ENCODE data around the gene MYCBP2. TPM values are rescaled to one million over a fixed set of nuclear protein-coding genes. Genes with fewer than 3 reads are reported as not detected.

Gene MYCBP2
- total RNA-seq, 4 donors from 2014 or later, result 69.7 to 133 (median 116) TPM

DNA sequence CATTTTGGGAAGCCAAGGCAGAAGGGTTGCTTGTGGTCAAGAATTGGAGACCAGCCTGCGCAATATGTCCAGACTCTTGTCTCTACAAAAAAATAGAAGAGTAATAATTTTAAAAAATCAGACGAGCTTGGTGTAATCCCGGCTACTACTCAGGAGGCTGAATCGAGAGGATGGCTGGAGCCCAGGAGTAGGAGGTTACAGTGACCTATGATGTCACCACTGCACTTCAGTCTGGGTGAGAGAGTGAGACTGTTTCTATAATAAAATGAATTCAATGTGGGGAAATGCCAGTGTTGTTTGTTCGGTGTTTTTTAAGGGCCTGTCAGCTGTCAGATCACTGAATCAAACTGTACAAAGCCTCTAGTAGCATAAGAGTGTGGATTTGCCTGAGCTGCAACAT is 298.7 kb downstream of the MYCBP2 start:
- DNase-seq, result peak; percentile 63 to 68
- Histone ChIP-seq H3K9me3 (no peaks in the 10 kb centered on the region), H3K27ac (peak overlapping the region; percentile 100), H3K27me3 (no peaks in the 10 kb centered on the region), H3K36me3 (no peaks in the 10 kb centered on the region), H3K4me1 (no peaks in the 10 kb centered on the region), H3K4me3 (peak overlapping the region in 1 of 2 donors; percentile 99)
- intact Hi-C loops (cut with DNase I; ENCODE audit: low total_unique reads), result no loop called here
- TF ChIP-seq, protein P1, sequence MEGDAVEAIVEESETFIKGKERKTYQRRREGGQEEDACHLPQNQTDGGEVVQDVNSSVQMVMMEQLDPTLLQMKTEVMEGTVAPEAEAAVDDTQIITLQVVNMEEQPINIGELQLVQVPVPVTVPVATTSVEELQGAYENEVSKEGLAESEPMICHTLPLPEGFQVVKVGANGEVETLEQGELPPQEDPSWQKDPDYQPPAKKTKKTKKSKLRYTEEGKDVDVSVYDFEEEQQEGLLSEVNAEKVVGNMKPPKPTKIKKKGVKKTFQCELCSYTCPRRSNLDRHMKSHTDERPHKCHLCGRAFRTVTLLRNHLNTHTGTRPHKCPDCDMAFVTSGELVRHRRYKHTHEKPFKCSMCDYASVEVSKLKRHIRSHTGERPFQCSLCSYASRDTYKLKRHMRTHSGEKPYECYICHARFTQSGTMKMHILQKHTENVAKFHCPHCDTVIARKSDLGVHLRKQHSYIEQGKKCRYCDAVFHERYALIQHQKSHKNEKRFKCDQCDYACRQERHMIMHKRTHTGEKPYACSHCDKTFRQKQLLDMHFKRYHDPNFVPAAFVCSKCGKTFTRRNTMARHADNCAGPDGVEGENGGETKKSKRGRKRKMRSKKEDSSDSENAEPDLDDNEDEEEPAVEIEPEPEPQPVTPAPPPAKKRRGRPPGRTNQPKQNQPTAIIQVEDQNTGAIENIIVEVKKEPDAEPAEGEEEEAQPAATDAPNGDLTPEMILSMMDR (IDR thresholded peaks at IDR 0.05), result no peak
- TF ChIP-seq POLR2A (IDR thresholded peaks at IDR 0.05), result no peak

DNA sequence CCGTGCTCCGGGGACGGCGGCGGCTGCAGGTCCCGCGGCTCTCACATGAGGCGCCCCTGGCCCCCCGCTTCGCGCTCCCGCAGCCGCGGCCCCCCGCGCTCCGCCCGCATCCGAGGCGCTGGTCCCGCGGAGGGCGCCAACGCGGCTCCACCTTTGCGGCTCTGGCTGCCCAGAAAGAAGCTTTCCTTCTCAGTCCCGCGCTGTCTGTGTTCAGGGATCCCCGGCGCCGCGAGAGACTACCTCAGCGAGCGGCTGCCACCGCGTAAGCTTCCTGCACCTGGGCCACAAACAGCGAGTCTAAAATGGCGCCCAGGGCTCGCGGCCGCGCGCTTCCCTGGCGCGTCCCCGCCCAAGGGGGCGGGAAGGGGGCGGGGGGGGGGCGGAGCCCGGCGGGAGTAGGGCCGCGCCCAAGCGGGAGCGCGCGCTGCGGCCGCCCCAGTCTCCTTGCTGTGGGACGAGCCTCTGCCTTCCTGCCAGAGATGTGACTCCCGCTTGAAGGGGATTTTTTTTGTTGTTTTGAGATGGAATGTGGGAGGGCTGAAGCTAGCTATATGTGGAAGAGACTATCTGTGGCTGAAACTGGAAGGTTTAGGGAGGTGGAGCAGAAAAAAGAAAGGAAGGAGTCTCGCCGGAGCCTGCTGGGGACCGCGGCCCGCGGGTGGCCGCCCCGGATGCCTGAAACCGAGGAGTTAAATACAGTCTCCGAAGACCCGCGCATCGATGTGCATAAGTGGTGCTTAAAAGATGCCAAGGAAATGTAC is 299.9 kb downstream of the MYCBP2 start, which contains the start of gene FBXL3:
FBXL3 (minus strand) TSS at position 299 of the 761 bp plus-strand sequence. CDS start 5,299 bp downstream, outside the sequence.
- peak within 1 kb of the TSS; percentile 100 for H3K27ac ChIP-seq
- intact Hi-C loops (cut with DNase I; ENCODE audit: low total_unique reads), result no loop called here
- no peaks in the 10 kb centered on the region for H3K4me1 ChIP-seq
- TF ChIP-seq, protein P1 (IDR thresholded peaks at IDR 0.05), result no peak
- TF ChIP-seq POLR2A (IDR thresholded peaks at IDR 0.05), result peak; percentile 49 to 76
- H3K4me3 ChIP-seq, result peak within 1 kb of the TSS; percentile 59 to 99
- no peaks in the 10 kb centered on the region for H3K9me3 ChIP-seq
- peak; percentile 86 to 87 for DNase-seq
- no peaks in the 10 kb centered on the region for H3K27me3 ChIP-seq
- H3K36me3 ChIP-seq, result no peaks in the 10 kb centered on the region

DNA sequence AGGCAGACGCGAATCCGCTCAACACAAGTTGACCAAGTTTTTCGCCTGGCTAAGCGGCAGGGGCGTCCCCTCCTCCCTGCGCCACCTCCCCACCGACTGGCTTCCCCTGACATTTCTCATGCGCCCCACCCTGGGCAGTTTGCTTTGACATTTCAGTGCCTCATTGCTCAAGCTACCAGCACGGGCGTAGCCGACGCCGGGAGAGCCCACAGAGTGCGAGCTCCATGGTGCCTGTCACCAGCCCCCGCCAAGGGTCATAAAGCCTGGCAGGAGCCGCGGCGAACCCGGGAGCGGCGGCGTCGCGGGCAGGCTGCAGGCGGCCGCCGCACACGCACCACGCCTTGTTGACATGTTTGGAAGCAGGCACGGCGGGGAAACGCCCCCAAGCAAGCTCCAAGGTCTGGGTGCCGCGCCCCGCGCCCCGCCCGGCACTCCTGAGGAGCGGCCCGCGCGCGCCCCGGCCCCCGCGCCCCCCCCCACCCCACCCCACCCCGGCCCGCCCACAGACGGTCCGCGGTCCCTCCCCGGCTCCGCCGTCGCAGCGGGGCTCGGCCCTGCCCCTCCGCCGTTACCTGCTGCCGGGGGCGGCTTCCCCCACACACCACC is 300.5 kb downstream of the MYCBP2 start:
- no peaks in the 10 kb centered on the region for H3K27me3 ChIP-seq
- H3K4me3 ChIP-seq, result peak overlapping the region; percentile 59 to 99
- no peaks in the 10 kb centered on the region for H3K4me1 ChIP-seq
- TF ChIP-seq POLR2A (IDR thresholded peaks at IDR 0.05), result no peak
- TF ChIP-seq, protein P1 (IDR thresholded peaks at IDR 0.05), result no peak
- no peaks in the 10 kb centered on the region for H3K9me3 ChIP-seq
- no peaks in the 10 kb centered on the region for H3K36me3 ChIP-seq
- intact Hi-C loops (cut with DNase I; ENCODE audit: low total_unique reads), result no loop called here
- peak; percentile 78 to 80 for DNase-seq
- H3K27ac ChIP-seq, result peak overlapping the region; percentile 100

DNA sequence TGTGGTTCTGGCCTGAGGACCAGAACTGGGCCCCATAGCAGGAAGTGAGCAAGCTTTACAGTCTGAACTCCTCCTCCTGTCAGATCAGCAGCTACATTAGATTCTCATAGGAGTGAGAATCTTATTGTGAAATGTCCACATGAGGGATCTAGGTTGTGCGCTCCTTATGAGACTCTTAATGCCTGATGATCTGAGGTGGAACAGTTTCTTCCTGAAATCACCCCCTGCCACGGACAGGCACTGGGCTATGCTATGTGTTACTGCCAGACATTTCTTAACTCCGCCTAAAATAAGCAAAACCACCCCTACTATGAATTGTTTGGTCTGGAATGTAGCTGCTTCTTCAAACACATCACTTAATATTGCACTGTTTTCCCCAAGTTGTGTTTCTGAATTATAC is 304.6 kb downstream of the MYCBP2 start:
- TF ChIP-seq, protein P1 (IDR thresholded peaks at IDR 0.05), result no peak
- TF ChIP-seq POLR2A (IDR thresholded peaks at IDR 0.05), result no peak
- Histone ChIP-seq H3K4me3 (peak overlapping the region in 1 of 2 donors; percentile 7), H3K4me1 (peaks cover 0 to 22% of the 10 kb centered on the region in 2 donors), H3K27ac (peak overlapping the region; percentile 8 to 22), H3K36me3 (no peaks in the 10 kb centered on the region), H3K27me3 (no peaks in the 10 kb centered on the region), H3K9me3 (no peaks in the 10 kb centered on the region)
- intact Hi-C loops (cut with DNase I; ENCODE audit: low total_unique reads), result no loop called here
- DNase-seq, result no peak

DNA sequence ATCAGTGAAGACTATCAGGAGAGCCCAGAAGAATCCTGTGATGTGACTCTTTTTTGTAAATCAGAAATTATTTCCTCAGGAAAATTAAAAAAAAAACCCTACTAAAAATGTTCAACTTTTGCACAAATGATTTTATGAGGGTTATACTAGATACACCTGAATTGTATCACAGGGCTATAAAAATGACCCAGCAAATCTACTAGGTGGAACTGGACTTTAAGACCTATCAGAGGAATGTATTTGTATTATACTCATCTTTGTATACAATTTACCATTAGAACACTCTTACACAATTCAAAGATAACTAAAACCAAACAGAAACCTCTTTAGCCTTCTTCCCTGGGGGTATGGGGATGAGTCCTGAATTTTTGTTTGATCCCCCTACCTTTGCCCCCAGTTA is 307.1 kb downstream of the MYCBP2 start:
- H3K4me1 ChIP-seq, result peaks cover 0 to 24% of the 10 kb centered on the region in 2 donors
- H3K36me3 ChIP-seq, result no peaks in the 10 kb centered on the region
- TF ChIP-seq, protein P1 (IDR thresholded peaks at IDR 0.05), result no peak
- TF ChIP-seq POLR2A (IDR thresholded peaks at IDR 0.05), result no peak
- no peak overlapping the region for H3K4me3 ChIP-seq
- intact Hi-C loops (cut with DNase I; ENCODE audit: low total_unique reads), result no loop called here
- no peaks in the 10 kb centered on the region for H3K27me3 ChIP-seq
- no peaks in the 10 kb centered on the region for H3K9me3 ChIP-seq
- no peak overlapping the region for H3K27ac ChIP-seq
- no peak for DNase-seq
